NK-92 (cell line): ENCODE data around the gene CHI3L2.

Source experiments
- DNase-seq: peaks from one replicate; lab custom pipeline; 2025; ENCODE audit not compliant: unreplicated experiment; lab: John Stamatoyannopoulos, UW

CHI3L2 gene

GRCh38 chr1:111251570-111251969 lies 24.1 kb downstream of the CHI3L2 start:
- DNase-seq, result no peak

GRCh38 chr1:111252786-111253185 lies 25.3 kb downstream of the CHI3L2 start:
- DNase-seq, result no peak

- no peak for DNase-seq
Measured at GRCh38 chr1:111253876-111254275, 26.4 kb downstream of the CHI3L2 start.

GRCh38 chr1:111256988-111257658 lies 29.6 kb downstream of the CHI3L2 start:
- no peak for DNase-seq

- DNase-seq, result no peak
Measured at GRCh38 chr1:111267801-111268508, 40.4 kb downstream of the CHI3L2 start.

- DNase-seq, result no peak
Measured at GRCh38 chr1:111269825-111270406, 42.4 kb downstream of the CHI3L2 start.

GRCh38 chr1:111270771-111271463 lies 43.4 kb downstream of the CHI3L2 start:
- DNase-seq, result no peak

GRCh38 chr1:111271464-111271801 lies 43.9 kb downstream of the CHI3L2 start:
- no peak for DNase-seq

GRCh38 chr1:111272081-111272480 lies 44.6 kb downstream of the CHI3L2 start:
- DNase-seq, result no peak

- no peak for DNase-seq
Measured at GRCh38 chr1:111274653-111275052, 47.1 kb downstream of the CHI3L2 start.

- no peak for DNase-seq
Measured at GRCh38 chr1:111275079-111275478, 47.6 kb downstream of the CHI3L2 start.

GRCh38 chr1:111275780-111276433 lies 48.4 kb downstream of the CHI3L2 start:
- no peak for DNase-seq

- DNase-seq, result no peak
Measured at GRCh38 chr1:111279144-111279543, 51.6 kb downstream of the CHI3L2 start.

GRCh38 chr1:111280267-111280666 lies 52.8 kb downstream of the CHI3L2 start:
- DNase-seq, result no peak

GRCh38 chr1:111281411-111281810 lies 53.9 kb downstream of the CHI3L2 start:
- DNase-seq, result no peak

GRCh38 chr1:111283838-111284237 lies 56.3 kb downstream of the CHI3L2 start:
- DNase-seq, result no peak

- DNase-seq, result no peak
Measured at GRCh38 chr1:111285879-111286278, 58.4 kb downstream of the CHI3L2 start.

- no peak for DNase-seq
Measured at GRCh38 chr1:111286912-111287311, 59.4 kb downstream of the CHI3L2 start.

- no peak for DNase-seq
Measured at GRCh38 chr1:111289371-111289770, 61.9 kb downstream of the CHI3L2 start.

GRCh38 chr1:111290104-111290503 lies 62.6 kb downstream of the CHI3L2 start:
- no peak for DNase-seq

GRCh38 chr1:111290630-111291029 lies 63.1 kb downstream of the CHI3L2 start, which contains the start of gene CHIA:
CHIA (plus strand) TSS chr1:111290851; CDS start chr1:111310468, 19,617 bp downstream.
- no peak for DNase-seq
